Right lobe of liver (tissue), 6 donors: ENCODE results near the gene TSC22D4. TPM values are rescaled to one million over a fixed set of nuclear protein-coding genes. Genes with fewer than 3 reads are reported as not detected.
"Not testable (repeated sequence)": the region's sequence is repeated elsewhere in the genome, so short reads cannot be mapped to it uniquely, and the experiment has no call there.

Experiments used
- ATAC-seq, 4 donors: fragments of 200-7000 bp; cut with Tn5 transposase; one replicate each; pipeline ENCODE4 v1.9.1; 2020; ENCODE audit warnings: mild to moderate bottlenecking in 4 of 4, moderate library complexity in 4 of 4
- DNase-seq, 3 donors: peaks; one replicate each; pipeline ENCODE4 v3.0.0-alpha.2; 2020
- H3K27ac ChIP-seq, 3 donors: fragments of 200-600 bp; one replicate each; pipeline ENCODE4 v1.8.0; 2022
- H3K27me3 ChIP-seq, 2 donors: fragments of 200-600 bp; one replicate each; pipeline ENCODE4 v1.8.0; 2022
- H3K36me3 ChIP-seq, 4 donors: fragments of 200-600 bp; sonication (generic) in 1 of 4; one replicate each; pipeline versions ENCODE4 v1.5.1 to v1.8.0; 2017 to 2022; ENCODE audit warnings: control low read depth in 1 of 4
- H3K4me1 ChIP-seq, 4 donors: fragments of 200-600 bp; sonication (generic) in 1 of 4; one replicate each; pipeline versions ENCODE4 v1.5.1 to v1.8.0; 2017 to 2022; ENCODE audit warnings: control low read depth in 1 of 4
- H3K4me3 ChIP-seq, 3 donors: fragments of 200-600 bp; one replicate each; pipeline ENCODE4 v1.8.0; 2022
- H3K9me3 ChIP-seq, 4 donors: fragments of 200-600 bp; sonication (generic) in 1 of 4; one replicate each; pipeline versions ENCODE4 v1.5.1 to v1.8.0; 2017 to 2022; ENCODE audit warnings: control low read depth in 1 of 4
- CTCF ChIP-seq, 4 donors: fragments of 200-600 bp in 3 of 4; fragments of 450-650 bp in 1 of 4; IDR thresholded peaks; one replicate each; pipeline versions ENCODE4 v1.5.1 to v1.8.0; 2016 to 2022; ENCODE audit warnings: antibody characterized with exemption in 4 of 4, mild to moderate bottlenecking in 2 of 4
- POLR2A ChIP-seq: fragments of 450-650 bp; IDR thresholded peaks from one replicate; pipeline ENCODE4 v1.6.1; 2017; ENCODE audit warnings: antibody characterized with exemption, mild to moderate bottlenecking
- WGBS: methylation state at CpG from one replicate; pipeline ENCODE4 v1.1.6; 2018; ENCODE audit warnings: low coverage, low lambda C conversion rate; ENCODE audit not compliant: insufficient coverage; ENCODE audit errors: missing lambda C conversion rate; 5-methylcytosine and 5-hydroxymethylcytosine counted together
- intact Hi-C, 2 donors: fragments of 100-400 bp; cut with DNase I; formaldehyde crosslinking; loops; one replicate each; pipeline versions ENCODE4 v1.11.2 to v1.14.1; 2022
- total RNA-seq, 6 experiments: library from RNA; depleted of rRNA in 2 of 6; stranded (reverse); fragments of >200 nt in 2 of 6; fragmentation: NEBNext Ultra II Directional in 3 of 6; extraction: Animal tissue kit (Norgen Biotek cat#: 25700) in 3 of 6; gene quantifications; one replicate each; pipeline versions ENCODE4 v1.1.0 to v1.2.4, GENCODE V29; 2016 to 2023
- donor health status: DM: no; HTN: yes; CAD: no.
- donor health status: DM: no; HTN: no; CAD: no.
- donor health status: DM: no; HTN: no; CAD: no.
- donor health status: DM: no; HTN: yes; CAD: no.
- donor health status: DM: no; HTN: yes; CAD: no.

Gene TSC22D4
- total RNA-seq, 6 experiments from 2014 or later, result 12.5 to 20.5 (median 17.0) TPM

DNA sequence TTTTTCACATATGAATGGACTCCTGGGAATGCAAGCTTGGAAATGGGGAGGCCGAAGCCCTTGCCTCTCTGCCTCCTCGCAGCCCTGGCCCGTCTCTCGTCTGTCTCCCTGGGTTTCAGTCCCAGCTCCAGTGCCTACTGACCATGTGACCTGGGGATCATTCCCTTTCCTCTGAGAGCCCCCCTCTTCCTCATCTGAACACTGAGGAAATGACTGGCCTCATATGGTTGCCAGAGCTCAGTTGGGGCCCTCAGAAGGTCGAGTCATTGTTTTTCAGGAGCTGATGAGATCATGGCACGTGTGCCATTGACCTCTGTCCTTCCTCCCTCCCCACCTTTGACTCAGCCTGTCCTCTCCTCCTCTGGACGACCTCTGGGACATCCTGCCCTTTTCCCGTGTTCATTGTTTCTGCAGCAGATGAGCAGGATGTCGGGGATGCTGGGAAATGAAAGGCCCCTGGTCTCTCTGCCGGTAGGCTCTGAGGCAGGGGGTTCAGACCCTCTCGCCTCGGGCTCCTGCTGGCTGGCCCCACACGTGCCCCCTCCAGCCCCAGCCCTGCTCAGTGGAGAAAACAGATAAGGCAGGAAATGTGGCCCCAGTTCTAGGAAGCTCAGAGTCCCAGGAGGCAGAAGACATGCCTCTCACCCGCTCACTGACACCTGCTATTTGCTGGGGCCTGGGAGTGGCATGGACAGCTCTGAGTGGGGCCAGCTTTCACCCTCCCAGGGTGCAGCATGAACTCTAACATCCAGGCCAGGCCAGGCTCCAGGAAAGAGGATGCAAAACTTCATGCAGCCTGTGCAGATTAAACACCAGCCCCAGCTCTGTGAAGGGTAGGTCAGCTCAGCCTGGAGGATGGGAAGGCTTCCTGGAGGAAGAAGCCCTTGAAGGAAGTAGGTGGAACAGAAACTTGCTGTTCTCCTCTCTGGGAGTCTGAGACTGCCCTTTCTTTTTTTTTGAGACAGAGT is 34.4 kb downstream of the TSC22D4 start:
- no peak for TF ChIP-seq CTCF (IDR thresholded peaks at IDR 0.05)
- peak; percentile 37 for TF ChIP-seq POLR2A
- Histone ChIP-seq H3K27me3 (no peaks in the 10 kb centered on the region), H3K36me3 (no peaks in the 10 kb centered on the region), H3K27ac (peak overlapping the region; percentile 67 to 74 (median 72)), H3K4me1 (peaks cover 0 to 15% (median 0%) of the 10 kb centered on the region in 4 donors), H3K9me3 (no peaks in the 10 kb centered on the region), H3K4me3 (no peak overlapping the region)
- intact Hi-C loops, result no loop called here
- 5% methylated on average over 5 of the region's 14 CpGs for whole genome bisulfite sequencing
- ATAC-seq (peak; percentile 82 to 90 (median 86)), DNase-seq (peak; percentile 67 to 73 (median 72))

- Histone ChIP-seq H3K36me3 (no peaks in the 10 kb centered on the region), H3K9me3 (no peaks in the 10 kb centered on the region), H3K27me3 (no peaks in the 10 kb centered on the region), H3K27ac (no peak overlapping the region), H3K4me3 (no peak overlapping the region), H3K4me1 (peaks cover 0 to 15% (median 0%) of the 10 kb centered on the region in 4 donors)
- intact Hi-C loops, result no loop called here
- DNase-seq (peak in 2 of 3 donors; percentile 8 to 27), ATAC-seq (no peak)
- TF ChIP-seq POLR2A (no peak), CTCF (IDR thresholded peaks at IDR 0.05) (no peak)
- WGBS, result 93% methylated on average over 5 of the region's 9 CpGs
Observed at GRCh38 chr7:100443096-100443840, 35.7 kb downstream of the TSC22D4 start.

DNA sequence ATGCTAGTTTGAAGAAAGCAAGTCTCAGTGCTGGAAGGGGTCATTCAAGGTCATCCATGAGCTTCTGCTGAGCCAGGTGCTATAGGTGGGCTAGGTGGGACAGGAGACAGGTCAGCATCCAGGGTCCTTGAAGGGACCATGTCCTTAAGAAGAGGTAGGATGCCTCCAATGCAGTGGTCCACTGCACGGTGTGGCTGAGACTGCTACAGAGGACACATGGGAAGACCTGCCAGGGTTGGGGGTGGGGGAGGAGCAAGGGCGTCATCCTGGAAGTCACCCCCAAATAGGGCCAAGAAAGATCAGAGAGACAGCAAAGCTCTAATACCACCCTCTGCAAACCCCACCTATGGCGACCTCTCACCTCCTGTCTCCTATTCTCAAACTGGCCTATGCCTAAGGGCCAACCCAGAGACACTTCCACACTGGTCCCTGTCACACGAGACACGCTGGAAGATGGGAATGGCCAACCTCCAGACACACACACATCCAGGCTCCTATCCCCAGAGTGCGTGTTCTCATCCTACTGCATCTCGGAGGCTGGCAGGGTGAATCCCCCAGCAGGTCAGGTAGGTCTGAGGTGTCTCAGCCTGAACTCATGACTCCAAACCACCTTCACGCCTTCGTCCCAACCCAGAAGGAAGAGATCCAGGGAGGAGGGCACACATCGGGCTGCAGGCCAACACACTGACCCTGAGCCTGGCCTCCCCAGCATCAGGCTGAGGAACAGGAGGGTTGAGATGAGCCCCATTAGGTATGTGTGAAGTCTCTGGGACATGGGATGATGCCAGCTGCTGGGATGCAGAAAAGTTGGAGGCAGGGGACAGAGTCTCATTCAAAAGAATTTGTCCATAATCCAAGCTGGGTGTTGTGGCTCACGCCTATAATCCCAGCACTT is 37.1 kb downstream of the TSC22D4 start:
- intact Hi-C loops, result no loop called here
- Histone ChIP-seq H3K27ac (no peak overlapping the region), H3K4me1 (peaks cover 0 to 18% (median 0%) of the 10 kb centered on the region in 4 donors), H3K9me3 (no peaks in the 10 kb centered on the region), H3K4me3 (no peak overlapping the region), H3K27me3 (no peaks in the 10 kb centered on the region), H3K36me3 (no peaks in the 10 kb centered on the region)
- ATAC-seq (no peak), DNase-seq (peak in 2 of 3 donors; percentile 17 to 31)
- WGBS, result 67% methylated on average over 4 of the region's 11 CpGs
- TF ChIP-seq CTCF (IDR thresholded peaks at IDR 0.05), result no peak
- no peak for TF ChIP-seq POLR2A

- Histone ChIP-seq H3K4me1 (peaks cover 0 to 19% (median 3%) of the 10 kb centered on the region in 4 donors), H3K27ac (peak overlapping the region in 1 of 3 donors; percentile 7)
- intact Hi-C loops, ATAC-seq, H3K27me3 ChIP-seq, H3K4me3 ChIP-seq, H3K36me3 ChIP-seq, H3K9me3 ChIP-seq: not testable (repeated sequence)
- WGBS, result 88% methylated on average over 4 of the region's 7 CpGs
- peak in 1 of 3 donors; percentile 26 for DNase-seq
Observed at GRCh38 chr7:100439244-100439643, 39.8 kb downstream of the TSC22D4 start.

DNA sequence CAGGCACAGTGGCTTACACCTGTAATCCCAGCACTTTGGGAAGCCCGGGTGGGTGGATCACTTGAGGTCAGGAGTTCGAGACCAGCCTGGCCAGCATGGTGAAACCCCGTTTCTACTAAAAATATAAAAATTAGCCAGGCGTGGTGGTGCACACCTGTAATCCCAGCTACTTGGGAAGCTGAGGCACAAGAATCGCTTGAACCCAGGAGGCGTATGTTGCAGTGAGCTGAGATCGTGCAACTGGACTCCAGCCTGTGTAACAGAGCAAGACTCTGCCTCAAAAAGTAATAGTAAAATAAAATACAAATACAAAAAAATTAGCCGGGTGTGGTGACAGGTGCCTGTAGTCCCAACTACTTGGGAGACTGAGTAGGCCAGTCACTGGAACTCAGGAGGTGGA is 40.3 kb downstream of the TSC22D4 start:
- H3K4me3 ChIP-seq, H3K27me3 ChIP-seq, intact Hi-C loops, ATAC-seq, H3K9me3 ChIP-seq, H3K27ac ChIP-seq, DNase-seq: not testable (repeated sequence)
- WGBS, result 94% methylated on average over 8 of the region's 8 CpGs
- H3K36me3 ChIP-seq, result peaks cover 0 to 12% (median under 1%) of the 10 kb centered on the region in 4 donors
- H3K4me1 ChIP-seq, result peaks cover 0 to 16% (median 3%) of the 10 kb centered on the region in 4 donors
